Neural cell (in vitro differentiated cells): ENCODE data around the gene ARHGAP4. TPM values are rescaled to one million over a fixed set of nuclear protein-coding genes. Genes with fewer than 3 reads are reported as not detected.

ENCODE experiments used
- H2AFZ ChIP-seq: fragments of 200-600, 300-800 bp; sonication (generic), shearing (Covaris generic); 2 replicates; pipeline ENCODE4 v1.6.0; 2014; ENCODE audit warnings: low read depth, mild to moderate bottlenecking, antibody characterized with exemption, low read length, moderate library complexity
- H3F3A ChIP-seq: fragments of 200-600 bp; shearing (Covaris generic); 2 replicates; pipeline ENCODE4 v1.6.1; 2016; ENCODE audit warnings: mild to moderate bottlenecking, moderate library complexity, mixed read lengths, antibody characterized with exemption, low read length; ENCODE audit not compliant: insufficient read depth, poor library complexity, severe bottlenecking
- H3K27ac ChIP-seq: fragments of 200-600, 300-800 bp; sonication (generic), shearing (Covaris generic); 2 replicates; pipeline ENCODE4 v1.5.1; 2014; ENCODE audit warnings: mild to moderate bottlenecking, low read length, moderate library complexity
- H3K27me3 ChIP-seq: fragments of 300-800, 200-600 bp; sonication (generic), shearing (Covaris generic); 2 replicates; pipeline ENCODE4 v1.6.0; 2014; ENCODE audit warnings: mild to moderate bottlenecking, low read depth, low read length, moderate library complexity; ENCODE audit not compliant: insufficient read depth
- H3K36me3 ChIP-seq: fragments of 300-800, 200-600 bp; sonication (generic), shearing (Covaris generic); 2 replicates; pipeline ENCODE4 v1.5.1; 2014; ENCODE audit warnings: mild to moderate bottlenecking, antibody characterized with exemption, low read length, moderate library complexity; ENCODE audit not compliant: insufficient read depth
- H3K4me2 ChIP-seq: fragments of 300-800, 200-600 bp; sonication (generic), shearing (Covaris generic); 2 replicates; pipeline ENCODE4 v1.6.0; 2014; ENCODE audit warnings: mild to moderate bottlenecking, low read length
- H3K4me3 ChIP-seq: fragments of 300-800, 200-600 bp; sonication (generic), shearing (Covaris generic); 2 replicates; pipeline ENCODE4 v1.5.1; 2014; ENCODE audit warnings: mild to moderate bottlenecking, low read length, moderate library complexity
- H3K79me2 ChIP-seq: fragments of 200-600 bp; shearing (Covaris generic); replicated peaks from 2 replicates; pipeline ENCODE4 v1.6.0; 2014; ENCODE audit warnings: mild to moderate bottlenecking, low read length, moderate library complexity; ENCODE audit not compliant: insufficient read depth
- H3K9ac ChIP-seq: fragments of 300-800, 200-600 bp; sonication (generic), shearing (Covaris generic); 2 replicates; pipeline ENCODE4 v1.6.1; 2016; ENCODE audit warnings: mild to moderate bottlenecking, low read length, mixed read lengths
- H3K9me2 ChIP-seq: fragments of 200-600 bp; shearing (Covaris generic); 2 replicates; pipeline ENCODE4 v1.6.1; 2016; ENCODE audit warnings: mild to moderate bottlenecking, low read length, mixed read lengths; ENCODE audit not compliant: insufficient read depth
- H3K9me3 ChIP-seq: fragments of 200-600, 300-800 bp; sonication (generic), shearing (Covaris generic); 2 replicates; pipeline ENCODE4 v1.6.1; 2016; ENCODE audit warnings: mild to moderate bottlenecking, mixed run types, low read length, moderate library complexity, mixed read lengths
- H4K20me1 ChIP-seq: fragments of 200-600 bp; shearing (Covaris generic); 2 replicates; pipeline ENCODE4 v1.6.1; 2016; ENCODE audit warnings: mild to moderate bottlenecking, mixed run types; ENCODE audit not compliant: insufficient read depth
- CTCF ChIP-seq: fragments of 450-650 bp; IDR thresholded peaks from 2 replicates; pipeline ENCODE4 v1.5.1; 2014; ENCODE audit warnings: antibody characterized with exemption, mild to moderate bottlenecking, moderate library complexity; ENCODE audit not compliant: poor library complexity, severe bottlenecking
- EP300 ChIP-seq: fragments of 450-650 bp; conservative IDR thresholded peaks from 2 replicates; pipeline ENCODE4 v1.6.1; 2014; ENCODE audit warnings: antibody characterized with exemption, mild to moderate bottlenecking, moderate library complexity; ENCODE audit not compliant: poor library complexity, severe bottlenecking
- EZH2 ChIP-seq: fragments of 200-600, 300-800 bp; shearing (Covaris generic), sonication (generic); IDR thresholded peaks from 2 replicates; pipeline ENCODE4 v1.6.1; 2014; ENCODE audit warnings: antibody characterized with exemption, low read length, borderline replicate concordance, mild to moderate bottlenecking; ENCODE audit not compliant: insufficient read depth, poor library complexity, severe bottlenecking
- MXI1 ChIP-seq: fragments of 450-650 bp; conservative IDR thresholded peaks from 2 replicates; pipeline ENCODE4 v1.6.1; 2014; ENCODE audit warnings: antibody characterized with exemption, mild to moderate bottlenecking; ENCODE audit not compliant: poor library complexity, severe bottlenecking
- POLR2AphosphoS5 ChIP-seq: IDR thresholded peaks from 2 replicates; pipeline ENCODE4 v1.6.1; 2012
- RAD21 ChIP-seq: fragments of 450-650 bp; conservative IDR thresholded peaks from 2 replicates; pipeline ENCODE4 v1.6.1; 2014; ENCODE audit warnings: antibody characterized with exemption, mild to moderate bottlenecking, moderate library complexity
- SMC3 ChIP-seq: fragments of 450-650 bp; conservative IDR thresholded peaks from 2 replicates; pipeline ENCODE4 v1.6.1; 2014; ENCODE audit warnings: antibody characterized with exemption, mild to moderate bottlenecking, moderate library complexity; ENCODE audit not compliant: poor library complexity
- TAF1 ChIP-seq: IDR thresholded peaks from 2 replicates; pipeline ENCODE4 v1.6.1; 2012; ENCODE audit warnings: low read depth
- polyA plus RNA-seq: library from polyadenylated mRNA; depleted of rRNA; stranded (reverse); fragments of >200 nt; gene quantifications from 2 replicates; pipeline ENCODE4 v1.2.3, GENCODE V29; 2014
- TF ChIP-seq, protein P1 (sequence below): IDR thresholded peaks from 2 replicates; pipeline ENCODE4 v1.6.1; 2012; ENCODE audit warnings: borderline replicate concordance

The ARHGAP4 gene
- polyA plus RNA-seq, 1 donor from 2014 or later, result 11.2 TPM

GRCh38 chrX:153900831-153901752 is 25.0 kb downstream of the ARHGAP4 start:
- H3K9ac ChIP-seq, result no peak overlapping the region
- H3K27me3 ChIP-seq, result no peaks in the 10 kb centered on the region
- no peaks in the 10 kb centered on the region for H4K20me1 ChIP-seq
- H3K4me2 ChIP-seq, result no peak overlapping the region
- no peaks in the 10 kb centered on the region for H3F3A ChIP-seq
- no peak for TF ChIP-seq CTCF
- no peak for TF ChIP-seq POLR2AphosphoS5
- TF ChIP-seq SMC3, result no peak
- TF ChIP-seq RAD21, result no peak
- no peak for TF ChIP-seq EP300
- TF ChIP-seq MXI1, result no peak
- TF ChIP-seq TAF1, result no peak
- TF ChIP-seq, protein P1, sequence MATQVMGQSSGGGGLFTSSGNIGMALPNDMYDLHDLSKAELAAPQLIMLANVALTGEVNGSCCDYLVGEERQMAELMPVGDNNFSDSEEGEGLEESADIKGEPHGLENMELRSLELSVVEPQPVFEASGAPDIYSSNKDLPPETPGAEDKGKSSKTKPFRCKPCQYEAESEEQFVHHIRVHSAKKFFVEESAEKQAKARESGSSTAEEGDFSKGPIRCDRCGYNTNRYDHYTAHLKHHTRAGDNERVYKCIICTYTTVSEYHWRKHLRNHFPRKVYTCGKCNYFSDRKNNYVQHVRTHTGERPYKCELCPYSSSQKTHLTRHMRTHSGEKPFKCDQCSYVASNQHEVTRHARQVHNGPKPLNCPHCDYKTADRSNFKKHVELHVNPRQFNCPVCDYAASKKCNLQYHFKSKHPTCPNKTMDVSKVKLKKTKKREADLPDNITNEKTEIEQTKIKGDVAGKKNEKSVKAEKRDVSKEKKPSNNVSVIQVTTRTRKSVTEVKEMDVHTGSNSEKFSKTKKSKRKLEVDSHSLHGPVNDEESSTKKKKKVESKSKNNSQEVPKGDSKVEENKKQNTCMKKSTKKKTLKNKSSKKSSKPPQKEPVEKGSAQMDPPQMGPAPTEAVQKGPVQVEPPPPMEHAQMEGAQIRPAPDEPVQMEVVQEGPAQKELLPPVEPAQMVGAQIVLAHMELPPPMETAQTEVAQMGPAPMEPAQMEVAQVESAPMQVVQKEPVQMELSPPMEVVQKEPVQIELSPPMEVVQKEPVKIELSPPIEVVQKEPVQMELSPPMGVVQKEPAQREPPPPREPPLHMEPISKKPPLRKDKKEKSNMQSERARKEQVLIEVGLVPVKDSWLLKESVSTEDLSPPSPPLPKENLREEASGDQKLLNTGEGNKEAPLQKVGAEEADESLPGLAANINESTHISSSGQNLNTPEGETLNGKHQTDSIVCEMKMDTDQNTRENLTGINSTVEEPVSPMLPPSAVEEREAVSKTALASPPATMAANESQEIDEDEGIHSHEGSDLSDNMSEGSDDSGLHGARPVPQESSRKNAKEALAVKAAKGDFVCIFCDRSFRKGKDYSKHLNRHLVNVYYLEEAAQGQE, result no peak
- no peaks in the 10 kb centered on the region for H3K9me2 ChIP-seq
- no peaks in the 10 kb centered on the region for H3K79me2 ChIP-seq
- H2AFZ ChIP-seq, result no peak overlapping the region
- no peak overlapping the region for H3K4me3 ChIP-seq
- no peak overlapping the region for H3K27ac ChIP-seq
- no peaks in the 10 kb centered on the region for H3K9me3 ChIP-seq
- no peaks in the 10 kb centered on the region for H3K36me3 ChIP-seq

DNA sequence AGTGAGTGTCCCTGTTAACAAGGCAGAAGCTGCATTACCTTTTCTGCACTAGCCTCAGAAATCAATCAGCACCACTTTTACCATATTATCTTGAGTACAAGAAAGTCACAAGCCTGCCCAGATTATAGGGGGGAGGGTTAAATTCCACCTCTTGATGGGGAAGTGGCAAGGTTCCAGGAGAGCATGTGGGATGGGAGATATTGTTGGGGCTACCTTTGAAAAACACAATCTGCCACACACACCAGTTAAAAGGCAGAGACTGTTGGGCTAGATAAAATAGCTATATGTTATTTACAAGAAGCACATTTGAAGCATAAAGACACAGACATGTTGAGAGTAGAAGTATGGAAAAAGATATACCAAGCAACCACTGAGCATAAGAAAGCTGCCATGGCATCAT is 28.2 kb downstream of the ARHGAP4 start:
- no peak overlapping the region for H3K4me3 ChIP-seq
- no peaks in the 10 kb centered on the region for H3K36me3 ChIP-seq
- TF ChIP-seq EZH2, result no peak
- no peak for TF ChIP-seq MXI1
- no peak for TF ChIP-seq SMC3
- no peak for TF ChIP-seq EP300
- no peak for TF ChIP-seq POLR2AphosphoS5
- no peak overlapping the region for H3K27ac ChIP-seq
- H3K27me3 ChIP-seq, result no peaks in the 10 kb centered on the region
- H3K4me2 ChIP-seq, result no peak overlapping the region
- H2AFZ ChIP-seq, result no peak overlapping the region
- no peaks in the 10 kb centered on the region for H3K9me3 ChIP-seq
- no peaks in the 10 kb centered on the region for H4K20me1 ChIP-seq
- H3K9me2 ChIP-seq, result no peaks in the 10 kb centered on the region
- H3K79me2 ChIP-seq, result no peaks in the 10 kb centered on the region
- H3K9ac ChIP-seq, result no peak overlapping the region
- no peaks in the 10 kb centered on the region for H3F3A ChIP-seq
